Mesangial cell (primary cell): ENCODE results near the gene RPTN. TPM values are rescaled to one million over a fixed set of nuclear protein-coding genes. Genes with fewer than 3 reads are reported as not detected.

Experiments used
- total RNA-seq: library from RNA; depleted of rRNA; stranded (reverse); fragments of >200 nt; gene quantifications from 2 replicates; pipeline ENCODE4 v1.2.3, GENCODE V29; 2015

The RPTN gene, protein sequence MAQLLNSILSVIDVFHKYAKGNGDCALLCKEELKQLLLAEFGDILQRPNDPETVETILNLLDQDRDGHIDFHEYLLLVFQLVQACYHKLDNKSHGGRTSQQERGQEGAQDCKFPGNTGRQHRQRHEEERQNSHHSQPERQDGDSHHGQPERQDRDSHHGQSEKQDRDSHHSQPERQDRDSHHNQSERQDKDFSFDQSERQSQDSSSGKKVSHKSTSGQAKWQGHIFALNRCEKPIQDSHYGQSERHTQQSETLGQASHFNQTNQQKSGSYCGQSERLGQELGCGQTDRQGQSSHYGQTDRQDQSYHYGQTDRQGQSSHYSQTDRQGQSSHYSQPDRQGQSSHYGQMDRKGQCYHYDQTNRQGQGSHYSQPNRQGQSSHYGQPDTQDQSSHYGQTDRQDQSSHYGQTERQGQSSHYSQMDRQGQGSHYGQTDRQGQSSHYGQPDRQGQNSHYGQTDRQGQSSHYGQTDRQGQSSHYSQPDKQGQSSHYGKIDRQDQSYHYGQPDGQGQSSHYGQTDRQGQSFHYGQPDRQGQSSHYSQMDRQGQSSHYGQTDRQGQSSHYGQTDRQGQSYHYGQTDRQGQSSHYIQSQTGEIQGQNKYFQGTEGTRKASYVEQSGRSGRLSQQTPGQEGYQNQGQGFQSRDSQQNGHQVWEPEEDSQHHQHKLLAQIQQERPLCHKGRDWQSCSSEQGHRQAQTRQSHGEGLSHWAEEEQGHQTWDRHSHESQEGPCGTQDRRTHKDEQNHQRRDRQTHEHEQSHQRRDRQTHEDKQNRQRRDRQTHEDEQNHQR
- not detected in 2 replicates for total RNA-seq

DNA sequence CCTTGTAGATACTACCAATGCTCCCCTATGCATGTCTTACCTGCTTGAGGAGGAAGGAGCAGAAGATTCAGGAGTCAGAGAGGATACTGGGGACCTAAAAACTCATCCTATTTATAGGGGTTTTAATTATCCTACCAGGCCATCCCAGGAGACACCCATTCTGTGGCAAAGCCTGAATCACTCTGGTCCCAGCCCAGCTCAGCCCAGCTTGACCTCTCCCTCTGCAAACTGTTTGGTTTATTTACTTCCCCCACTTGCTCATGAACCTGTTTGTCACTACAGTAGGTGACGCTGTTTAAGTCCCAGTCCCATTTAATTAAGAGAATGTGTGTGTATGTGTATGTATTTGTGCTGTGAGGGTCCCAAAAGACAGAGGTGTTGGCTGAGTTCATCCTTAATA is at the start of gene RPTN:
Gene RPTN, minus strand, starts transcription at position 85 of the 400 bp plus-strand sequence. CDS start 1,339 bp downstream, outside the sequence.

DNA sequence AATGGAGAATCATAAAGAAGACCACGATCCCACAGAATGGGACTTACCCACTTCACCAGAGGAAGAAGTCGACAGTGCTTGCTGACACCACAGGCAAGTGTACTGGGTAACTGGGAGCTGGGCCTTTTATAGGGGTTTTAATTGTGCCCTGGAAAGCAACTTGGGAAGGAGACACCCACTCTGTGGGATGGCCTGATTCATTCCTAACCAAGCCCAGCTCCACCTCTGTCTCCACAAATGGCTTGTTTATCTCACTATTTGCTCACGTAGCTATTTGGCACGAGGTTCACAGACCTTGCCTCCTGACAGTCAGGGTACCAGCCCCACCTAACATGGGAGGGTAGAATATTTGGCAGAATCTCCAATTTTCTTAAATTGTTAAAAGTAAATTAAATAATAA is 43.7 kb downstream of the RPTN start, which contains the start of gene TCHH:
Gene TCHH, minus strand, starts transcription at position 101 of the 400 bp plus-strand sequence. CDS start 1,364 bp downstream, outside the sequence.

Other genes with a start within 250 kb of the RPTN start
- 11.6 and 14.1 TPM in 2 replicates for gene THEM4, start 249.7 kb downstream of the RPTN start, total RNA-seq
- 286 and 303 TPM in 2 replicates for gene S100A10, start 165.4 kb downstream of the RPTN start, total RNA-seq
- 597 and 618 TPM in 2 replicates for gene S100A11, start 122.2 kb downstream of the RPTN start, total RNA-seq
- not detected in 2 replicates for gene TCHHL1, start 70.2 kb downstream of the RPTN start, total RNA-seq
- gene TCHH, start 43.8 kb downstream of the RPTN start, total RNA-seq: not detected in 2 replicates
- gene HRNR, start 65.0 kb upstream of the RPTN start, total RNA-seq: not detected in 2 replicates
- gene FLG, start 166.0 kb upstream of the RPTN start, total RNA-seq: 0.51 TPM in 1 of 2 replicates, not detected in the other
- not detected in 2 replicates for gene FLG2, start 200.8 kb upstream of the RPTN start, total RNA-seq